NCI-H2029 treated with DMSO at 0.1 percent for 48 hours (cell line): ENCODE measurements around the gene EVI5.

Source experiments
- DNase-seq: peaks from one replicate; lab custom pipeline; 2025; lab: John Stamatoyannopoulos, UW

The EVI5 gene

DNA sequence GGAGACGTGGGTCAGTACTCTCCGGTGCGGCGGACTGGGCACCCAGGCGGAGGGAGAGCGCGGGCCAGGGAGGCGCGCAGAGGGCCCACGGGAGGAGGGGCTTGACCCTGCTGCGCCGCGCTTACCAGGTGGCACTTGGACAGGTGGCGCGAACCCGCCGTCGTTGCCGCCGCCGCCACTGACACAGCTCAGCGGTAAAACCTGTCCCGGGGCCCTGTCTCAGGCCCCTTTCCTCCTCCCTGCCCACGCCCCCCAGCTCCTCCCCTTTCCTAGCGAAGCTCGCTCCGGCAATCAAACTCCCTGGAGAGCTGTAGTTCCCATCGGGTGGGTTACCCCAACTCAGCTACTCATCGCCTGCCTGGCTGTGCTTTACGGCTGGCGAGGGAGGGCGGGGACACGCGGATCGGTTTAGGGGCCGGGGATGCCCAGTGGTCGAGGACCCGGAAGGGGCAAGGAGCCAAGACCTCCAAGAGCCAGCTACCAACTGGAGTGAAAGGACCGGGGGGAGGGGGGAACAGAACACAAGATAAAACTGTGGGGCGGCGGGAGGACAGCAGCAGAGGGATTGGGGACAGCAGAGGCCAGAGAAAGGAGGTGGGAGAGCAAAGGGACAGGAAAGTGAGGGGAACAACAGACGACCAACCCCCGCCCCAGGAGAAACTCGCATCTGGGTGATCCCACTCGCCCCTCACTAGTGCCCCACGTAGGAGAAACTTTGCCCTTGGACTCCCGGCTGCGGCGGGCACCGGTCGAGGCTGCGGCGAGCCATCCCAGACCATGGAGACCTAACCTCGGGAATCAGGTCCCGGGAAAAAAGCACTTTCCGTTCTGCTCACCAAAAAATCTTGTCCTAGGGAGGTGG, 301.1 kb downstream of the EVI5 start:
- DNase-seq = peak; percentile 42

DNA sequence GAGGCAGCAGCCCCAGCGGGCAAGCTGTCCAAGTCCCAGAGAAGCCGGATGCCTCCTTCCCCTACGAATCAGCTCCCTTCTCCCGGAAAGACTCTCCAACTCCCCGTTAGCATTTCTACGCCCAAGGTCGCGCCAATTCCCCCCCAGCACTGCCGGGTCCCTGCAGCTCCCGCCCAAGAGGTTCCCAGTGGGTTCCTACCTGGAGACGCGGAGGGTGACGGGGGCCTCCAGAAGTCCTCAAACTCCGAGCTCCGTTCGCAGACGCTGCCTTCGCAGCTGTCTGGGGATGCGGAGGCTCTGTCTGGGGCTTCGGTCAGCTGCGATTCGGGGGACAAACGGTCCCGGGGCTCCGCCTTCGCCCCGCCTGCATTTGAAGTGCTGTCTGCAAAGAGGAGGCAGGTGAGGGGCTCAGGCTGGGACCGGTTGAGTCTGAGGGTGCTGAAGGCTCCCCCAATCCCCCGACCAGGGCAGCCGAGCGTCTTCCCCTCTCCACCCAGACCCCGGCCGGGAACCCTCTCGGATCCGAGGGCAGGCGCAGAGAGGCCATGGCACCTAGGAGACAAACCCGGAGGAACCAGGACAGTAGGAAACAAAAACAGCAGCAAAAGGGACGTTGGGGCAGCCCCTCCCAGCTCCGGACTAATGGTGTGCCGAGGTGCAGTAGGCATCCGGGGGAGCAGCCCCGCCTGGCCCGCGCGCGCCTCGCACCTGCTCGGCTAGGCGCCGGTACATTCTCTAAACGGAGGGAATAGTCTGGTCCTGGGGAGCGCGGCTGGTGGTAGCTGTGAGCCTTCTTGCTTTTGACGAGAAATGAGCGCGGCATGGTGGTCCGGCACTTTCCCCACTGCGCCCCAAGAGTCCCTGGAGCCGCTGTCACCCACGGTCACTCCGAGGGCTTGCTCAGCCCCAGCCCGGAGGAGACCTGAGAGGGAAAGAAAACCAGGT, 302.0 kb downstream of the EVI5 start:
- DNase-seq = no peak

DNA sequence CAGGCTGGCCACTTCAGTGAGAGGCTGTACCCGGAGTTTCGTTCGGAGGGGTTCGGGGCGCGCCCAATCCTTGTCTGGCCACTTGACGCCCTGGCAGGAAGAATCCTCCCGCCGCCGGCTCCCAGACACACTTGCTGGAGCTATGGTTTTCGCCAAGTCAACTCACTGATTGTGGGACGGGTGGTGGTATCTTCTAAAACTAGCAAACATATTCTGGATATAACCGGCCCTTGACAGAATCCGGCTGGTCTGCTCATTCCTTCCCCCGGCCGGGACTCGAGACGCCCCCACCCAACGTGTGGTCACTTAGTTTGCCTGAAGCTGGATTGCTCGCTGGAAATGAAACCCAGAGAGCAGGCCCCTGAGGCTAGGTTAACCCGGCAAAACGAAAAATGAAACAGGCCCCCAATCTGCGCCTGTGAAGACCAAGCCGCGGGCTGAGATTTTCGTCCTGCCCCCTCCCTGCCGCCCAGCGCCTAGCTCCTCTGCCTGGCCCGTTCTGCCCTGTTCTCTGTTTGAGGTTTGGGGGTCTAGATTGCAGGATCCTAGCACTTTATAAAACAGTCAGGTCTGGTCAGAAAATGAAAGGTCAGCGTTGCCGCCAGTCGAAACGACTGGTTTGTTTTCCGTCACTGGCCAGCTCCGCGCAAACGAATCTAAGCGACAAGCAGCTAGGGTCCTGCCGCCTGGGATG, 302.8 kb downstream of the EVI5 start:
- DNase-seq = no peak

DNA sequence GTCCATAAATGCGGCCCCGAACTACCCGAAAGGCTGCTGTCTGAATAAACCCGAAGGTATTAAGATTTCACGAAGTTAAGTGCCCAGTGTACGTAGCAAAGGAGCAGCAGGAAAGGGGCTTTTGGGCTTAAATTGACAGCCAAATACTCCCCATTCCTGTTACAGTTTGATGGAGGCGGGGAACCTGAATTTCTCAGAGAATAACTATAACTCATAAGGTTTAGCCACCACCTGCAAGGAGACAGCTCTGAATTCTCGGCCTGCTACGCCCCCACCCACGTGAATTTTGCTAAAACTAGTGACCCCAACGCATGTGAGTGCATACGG, 303.3 kb downstream of the EVI5 start:
- DNase-seq = no peak

DNA sequence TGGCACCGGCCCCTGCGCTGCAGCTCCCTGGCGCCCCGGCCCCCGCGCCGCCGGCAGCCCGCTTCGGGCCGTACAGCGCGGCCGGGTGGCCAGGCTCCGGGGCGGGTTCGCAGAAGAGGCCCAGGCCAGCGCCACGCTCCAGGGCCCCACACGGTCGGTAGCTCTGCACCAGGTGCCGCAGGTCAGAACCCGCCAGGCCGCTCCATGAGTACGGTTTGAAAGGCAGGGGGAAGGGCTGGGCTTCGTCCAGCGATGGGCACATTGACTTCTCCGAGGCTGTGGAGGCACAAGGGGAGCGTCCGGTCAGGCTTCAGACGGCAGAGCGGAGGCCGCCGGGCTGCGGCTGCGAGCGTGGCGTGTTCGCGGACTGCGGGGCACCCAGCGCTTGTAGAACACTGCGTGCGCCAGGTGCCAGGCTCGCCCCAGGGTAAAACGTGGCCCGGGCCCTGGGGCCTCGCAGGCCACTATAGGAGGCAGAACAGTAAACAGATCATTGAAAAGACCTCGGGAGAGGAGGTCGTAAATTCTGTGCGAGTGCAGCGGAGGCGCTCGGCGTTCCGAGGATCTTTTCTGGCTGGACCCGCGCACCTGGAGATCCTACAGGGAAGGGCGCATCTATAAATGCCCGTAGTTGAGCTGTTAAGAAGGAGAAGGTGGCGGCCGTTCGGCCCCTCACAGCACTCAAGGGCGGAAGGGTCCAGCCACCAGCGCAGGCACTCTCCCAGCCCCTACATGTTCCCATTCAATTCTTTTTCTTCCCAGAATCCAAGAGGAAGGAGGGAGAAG, 303.9 kb downstream of the EVI5 start:
- DNase-seq = no peak

DNA sequence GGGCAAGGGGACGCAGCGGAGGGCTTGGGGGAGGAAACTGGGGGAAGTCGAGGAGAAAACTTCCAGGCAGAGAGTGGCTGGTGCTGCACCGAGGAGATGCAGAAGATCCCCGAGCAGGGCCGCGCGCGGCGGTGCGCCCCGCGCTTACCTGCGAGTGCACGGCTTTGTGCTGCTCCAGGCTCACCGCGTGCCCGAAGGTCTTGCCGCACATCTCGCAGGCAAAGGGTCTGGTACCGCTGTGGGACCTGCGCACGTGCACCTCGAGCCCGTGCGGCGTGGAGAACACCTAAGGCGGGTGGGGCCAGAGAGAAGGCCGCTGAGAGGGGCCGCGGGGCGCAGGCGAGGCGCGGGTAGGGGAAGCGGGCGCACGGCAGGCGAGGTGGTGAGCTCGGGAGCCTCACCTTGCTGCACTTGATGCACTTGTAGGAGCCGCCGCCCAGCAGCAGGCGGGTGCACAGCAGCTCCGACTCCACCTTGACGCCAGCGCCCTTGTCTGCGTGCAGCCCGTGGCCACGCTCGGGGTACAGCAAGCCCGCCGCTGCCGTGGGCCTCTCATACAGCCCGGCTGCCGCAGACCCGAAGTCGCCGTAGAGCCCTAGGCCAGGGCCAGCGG, 304.6 kb downstream of the EVI5 start:
- DNase-seq = no peak

DNA sequence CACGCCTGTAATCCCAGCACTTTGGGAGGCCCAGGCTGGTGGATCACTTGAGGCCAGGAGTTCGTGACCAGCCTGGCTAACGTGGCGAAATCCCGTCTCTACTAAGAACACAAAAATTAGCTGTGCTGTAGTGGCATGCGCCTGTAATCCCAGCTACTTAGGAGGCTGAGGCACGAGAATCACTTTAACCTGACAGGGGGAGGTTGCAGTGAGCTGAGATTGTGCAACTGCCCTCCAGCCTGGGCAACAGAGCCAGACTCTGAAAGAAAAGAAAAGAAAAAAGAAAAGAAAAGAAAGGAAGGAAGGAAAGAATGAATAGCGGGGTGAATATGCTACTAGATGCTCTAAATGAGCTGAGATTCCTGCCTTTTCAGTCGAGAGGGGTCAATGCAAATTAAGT, 305.3 kb downstream of the EVI5 start:
- no peak for DNase-seq

DNA sequence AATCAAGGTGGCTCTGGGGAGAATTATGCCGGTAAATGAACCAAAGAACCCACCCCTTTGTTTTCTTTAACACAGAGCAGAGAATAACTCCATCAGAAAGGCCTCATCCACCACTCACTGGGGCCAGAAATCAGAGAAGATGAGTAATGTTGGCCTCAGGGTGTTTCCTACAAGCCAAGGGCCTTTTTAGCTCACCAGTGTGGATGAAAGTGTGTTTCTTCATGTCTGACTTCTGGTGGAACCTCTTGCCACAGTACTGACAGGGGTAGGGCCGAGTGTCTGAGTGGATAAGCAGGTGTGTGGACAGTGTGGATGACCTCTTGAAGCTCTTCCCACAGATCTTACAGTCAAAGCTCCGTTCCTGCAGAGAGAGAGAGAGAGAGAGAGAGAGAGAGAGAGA, 306.5 kb downstream of the EVI5 start:
- DNase-seq = no peak

DNA sequence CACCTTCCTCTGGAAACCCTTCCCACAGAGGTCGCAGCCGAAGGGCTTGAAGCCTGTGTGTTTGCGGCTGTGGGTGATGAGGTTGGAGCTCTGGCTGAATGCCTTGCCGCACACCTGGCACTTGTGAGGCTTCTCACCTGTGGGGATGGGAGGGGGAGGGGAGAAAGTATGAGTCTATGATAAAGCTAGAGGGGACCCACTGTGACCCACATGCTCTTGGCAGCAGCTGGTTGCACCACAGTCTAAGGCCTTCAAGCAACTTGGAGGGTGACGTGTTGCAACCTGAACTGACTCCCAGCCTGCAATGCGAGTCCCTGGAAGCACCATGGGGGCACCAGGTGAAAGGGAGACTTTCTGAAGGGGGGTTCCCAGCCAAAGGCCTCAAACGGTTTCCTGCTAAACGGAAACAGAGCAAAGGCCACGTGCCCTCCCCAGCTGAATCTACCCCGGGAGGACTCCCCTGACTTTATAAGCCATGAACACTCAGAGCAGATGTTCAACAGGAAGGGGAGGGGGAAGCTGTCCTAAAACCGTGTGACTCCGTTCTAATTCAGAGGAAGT, 308.8 kb downstream of the EVI5 start:
- no peak for DNase-seq

DNA sequence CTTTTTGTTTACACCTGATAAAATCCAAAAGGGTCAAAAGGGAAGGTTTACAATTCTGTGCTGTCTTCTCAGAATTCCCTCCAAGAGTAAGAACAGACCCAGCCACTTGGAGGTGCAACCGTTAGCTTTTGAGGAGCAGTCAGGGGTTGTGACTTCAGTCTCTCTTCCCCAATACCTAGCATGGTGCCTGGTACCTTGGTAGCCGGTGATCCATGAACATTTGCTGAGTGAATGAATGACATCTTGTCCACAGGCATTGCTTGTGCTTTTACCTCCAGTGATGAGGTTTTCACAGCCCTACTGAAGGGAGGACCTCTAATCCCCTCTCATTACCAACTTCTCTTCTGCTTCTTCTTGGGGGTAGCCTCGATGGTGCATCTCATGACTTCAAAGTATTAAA, 309.9 kb downstream of the EVI5 start:
- DNase-seq = no peak

DNA sequence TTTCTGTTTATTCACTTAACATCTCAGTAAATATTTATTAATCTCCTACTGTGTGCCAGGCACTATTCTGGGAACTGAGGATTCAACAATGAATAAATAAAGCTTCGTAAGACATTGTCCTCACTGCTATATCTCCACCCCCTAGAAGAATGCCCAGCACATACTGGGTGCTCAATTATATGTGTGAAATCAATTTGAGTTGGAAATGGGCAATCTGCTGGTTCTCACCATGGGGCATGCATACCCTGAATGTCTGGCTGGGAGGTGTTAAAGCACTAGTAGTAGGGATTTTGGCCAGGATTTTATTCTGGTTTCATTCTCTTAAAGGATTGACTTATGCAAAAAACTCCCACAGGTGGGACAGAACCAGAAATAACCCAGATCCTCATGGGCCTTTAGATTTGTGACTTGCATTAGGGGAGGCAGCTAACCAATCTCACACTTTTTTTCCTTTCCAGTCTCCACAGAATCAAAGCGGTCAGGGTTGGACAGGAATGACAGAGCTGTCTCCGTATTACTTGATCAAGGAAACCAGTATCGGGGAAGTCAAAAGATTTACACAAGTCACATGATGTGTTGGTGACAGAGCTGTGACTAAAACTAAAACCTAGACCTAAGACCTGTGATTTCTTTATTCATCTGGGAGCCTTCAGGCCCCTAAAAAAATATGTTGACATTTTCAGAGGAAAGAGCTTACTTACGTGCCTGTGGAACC, 311.0 kb downstream of the EVI5 start:
- DNase-seq = no peak

DNA sequence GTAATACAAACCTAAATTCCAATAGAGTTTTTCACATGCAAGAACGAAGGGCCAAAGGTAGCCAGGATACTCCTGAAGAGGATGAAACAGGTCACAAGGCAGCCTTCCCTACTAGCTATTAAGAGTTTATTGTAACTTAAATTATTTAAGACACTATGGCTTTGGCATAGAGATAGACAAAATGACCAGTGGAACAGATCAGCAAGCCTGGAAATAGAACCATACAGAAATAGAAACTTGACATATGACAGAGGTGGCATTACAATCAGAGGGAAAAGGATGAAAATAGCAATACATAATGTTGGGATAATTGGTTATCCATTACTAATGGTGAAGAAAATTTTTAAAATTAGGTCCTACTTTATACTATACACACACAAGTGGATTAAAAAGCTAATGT, 314.7 kb downstream of the EVI5 start:
- DNase-seq = no peak

DNA sequence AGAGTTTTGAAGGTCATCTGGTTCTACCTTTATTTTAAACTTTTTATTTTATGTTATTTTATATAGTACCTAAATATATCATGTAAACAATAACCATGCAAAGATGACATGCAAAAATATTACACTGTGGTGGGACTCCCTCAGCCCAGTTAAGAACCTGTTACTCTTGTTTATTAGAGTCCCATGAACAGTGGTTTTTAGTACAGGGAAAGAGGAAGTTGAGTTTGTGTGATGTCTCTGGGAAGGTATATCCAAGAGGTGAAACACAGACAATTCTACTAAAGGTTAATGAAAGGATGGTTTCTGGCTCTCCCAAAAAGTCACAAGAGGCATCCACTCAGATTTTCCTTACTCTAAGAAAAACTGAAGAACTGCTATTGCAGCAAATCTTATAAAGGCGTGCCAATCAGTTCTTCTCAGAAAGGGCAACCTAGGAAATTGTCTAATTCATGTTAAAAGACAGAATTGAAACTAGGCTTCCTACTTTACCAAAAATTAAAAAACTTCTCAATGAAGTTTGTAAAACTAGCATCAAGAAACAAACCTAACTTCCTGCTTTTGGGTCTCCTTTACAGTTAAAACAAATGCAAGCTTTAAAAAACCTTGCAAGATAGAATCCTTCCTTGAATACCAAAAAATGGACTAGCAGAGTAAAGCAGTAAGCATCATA, 318.1 kb downstream of the EVI5 start:
- no peak for DNase-seq

DNA sequence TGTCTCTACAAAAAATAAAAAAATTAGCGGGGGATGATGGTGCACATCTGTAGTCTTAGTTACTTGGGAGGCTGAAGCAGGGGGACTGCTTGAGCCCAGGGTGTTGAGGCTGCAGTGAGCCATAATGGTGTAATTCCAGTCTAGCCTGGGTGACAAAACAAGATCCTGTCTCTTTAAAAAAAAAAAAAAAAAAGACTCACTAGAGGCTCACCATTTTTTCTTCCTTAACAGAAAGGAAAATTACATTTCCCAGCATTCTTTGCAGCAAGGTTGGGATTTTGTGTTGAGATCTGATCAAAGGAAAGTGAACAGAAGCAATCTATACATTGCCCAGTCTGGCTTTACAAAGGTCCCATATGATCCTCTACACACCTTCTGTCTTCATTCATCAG, 319.7 kb downstream of the EVI5 start:
- no peak for DNase-seq

DNA sequence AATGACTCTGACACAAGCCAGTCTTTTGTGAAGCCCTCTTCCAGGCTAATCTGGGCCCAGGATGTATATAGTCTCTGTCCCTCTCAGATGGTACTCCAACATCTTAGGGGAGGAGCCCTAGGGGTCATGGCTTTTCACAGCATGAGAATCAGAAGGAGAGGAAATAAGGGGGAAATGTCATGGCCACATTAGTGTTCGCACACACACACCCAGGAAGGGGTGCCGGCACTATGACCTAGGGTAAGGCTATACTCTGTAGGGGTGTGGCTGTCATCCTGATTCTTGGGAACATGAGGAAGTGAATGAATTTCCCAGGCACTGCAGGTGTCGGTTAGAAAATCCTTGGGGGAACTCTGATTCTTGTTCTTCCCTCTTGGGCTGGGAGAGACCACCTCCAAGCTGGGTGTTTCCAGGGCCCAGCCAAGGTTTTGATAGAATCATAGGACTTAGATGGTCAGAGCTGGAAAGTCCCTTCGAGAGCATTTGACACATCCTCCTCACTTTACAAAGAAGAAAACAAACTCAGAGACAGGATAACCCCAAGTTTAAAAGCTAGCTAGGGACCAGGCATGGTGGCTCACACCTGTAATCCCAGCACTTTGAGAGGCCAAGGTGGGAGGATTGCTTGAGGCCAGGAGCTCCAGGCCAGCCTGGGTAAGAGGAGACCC, 320.2 kb downstream of the EVI5 start:
- DNase-seq = no peak

DNA sequence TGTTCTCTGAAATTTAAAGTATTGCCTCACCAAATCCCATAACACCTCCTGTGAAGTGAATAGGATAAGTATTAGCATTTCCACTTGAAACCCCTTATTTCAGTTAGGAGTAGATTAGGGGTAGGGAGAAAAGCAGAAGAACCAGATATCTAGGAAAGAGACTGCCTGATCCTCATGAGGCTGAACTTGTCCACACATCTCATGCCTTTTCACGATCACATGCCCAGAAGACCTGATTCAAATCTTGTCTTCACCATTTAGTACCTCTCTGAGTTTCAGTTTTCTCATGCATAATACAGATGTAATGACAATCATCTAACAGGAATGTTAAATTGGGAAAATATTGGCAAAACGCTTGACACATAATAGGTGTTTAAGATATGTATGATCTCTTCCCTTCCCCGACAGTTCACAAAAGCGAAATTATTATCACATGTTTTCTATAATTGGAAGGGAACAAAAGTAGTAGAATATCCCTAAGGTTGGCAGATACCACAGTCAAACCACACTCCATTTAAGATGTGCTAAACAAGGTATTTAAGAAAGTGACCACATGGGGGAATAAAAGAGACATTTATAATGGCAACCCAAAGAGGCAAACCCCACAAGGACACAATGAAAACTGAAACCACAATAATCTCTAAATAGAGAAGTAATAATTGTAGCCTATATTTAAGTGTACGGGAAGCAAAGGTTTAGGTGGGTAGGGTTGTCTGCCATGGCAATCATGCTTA, 323.4 kb downstream of the EVI5 start:
- no peak for DNase-seq

DNA sequence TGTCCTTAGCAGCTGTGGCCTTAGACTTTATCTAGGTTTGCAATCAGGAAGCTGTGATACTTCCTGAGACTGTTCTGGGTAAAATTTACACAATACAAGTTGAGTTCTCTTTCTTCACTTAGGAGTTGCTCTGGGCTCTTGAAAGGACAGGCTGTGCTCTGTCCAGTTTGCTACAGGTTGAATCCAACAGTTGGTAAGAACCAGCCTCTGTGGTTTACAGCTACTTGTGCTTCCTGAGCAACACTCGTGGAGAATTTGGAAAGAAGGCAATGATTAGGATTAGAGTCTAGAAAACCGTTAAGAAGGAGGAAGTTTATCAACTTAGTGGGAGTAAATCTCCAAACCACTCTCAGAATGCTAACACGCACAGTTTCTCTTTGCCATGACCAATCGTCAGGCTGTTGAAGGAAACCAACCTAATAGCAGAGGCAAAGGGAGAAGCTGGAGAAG, 325.0 kb downstream of the EVI5 start:
- no peak for DNase-seq
